NCI-H2196 (cell line): Measurements from ENCODE around the gene GRK6.

Experiments
- DNase-seq: peaks from one replicate; lab custom pipeline; 2025; ENCODE audit not compliant: unreplicated experiment; lab: John Stamatoyannopoulos, UW

The GRK6 gene

GRCh38 chr5:177452688-177453638 lies 26.5 kb downstream of the GRK6 start:
- DNase-seq: no peak

DNA sequence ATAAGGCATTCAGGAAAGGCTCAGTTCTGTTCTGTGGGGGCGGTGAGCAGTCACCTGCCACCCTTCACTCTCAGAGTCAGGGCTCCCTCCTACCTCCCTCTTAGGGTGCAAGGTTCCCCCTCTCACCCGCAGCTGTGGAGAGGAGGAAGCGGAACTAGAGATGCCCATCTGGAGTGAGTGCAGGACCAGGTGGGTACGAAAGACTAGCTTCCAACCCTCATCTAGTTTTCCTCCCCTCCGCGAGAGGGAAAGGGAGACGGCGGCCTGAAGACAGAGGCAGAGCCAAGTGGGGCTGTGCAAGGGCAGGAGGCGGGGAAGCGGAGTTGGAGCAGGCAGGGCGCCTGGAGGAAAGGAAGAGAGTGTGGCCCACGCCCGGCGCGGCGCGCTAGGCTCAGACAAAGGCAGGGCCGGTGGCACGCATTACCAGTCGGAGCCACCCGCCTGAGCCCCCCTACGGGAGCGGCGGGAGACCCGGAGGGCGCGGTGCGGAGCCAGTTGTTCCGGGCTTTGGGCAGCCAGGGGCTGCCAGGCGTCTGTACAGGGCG lies 27.4 kb downstream of the GRK6 start:
- no peak for DNase-seq

DNA sequence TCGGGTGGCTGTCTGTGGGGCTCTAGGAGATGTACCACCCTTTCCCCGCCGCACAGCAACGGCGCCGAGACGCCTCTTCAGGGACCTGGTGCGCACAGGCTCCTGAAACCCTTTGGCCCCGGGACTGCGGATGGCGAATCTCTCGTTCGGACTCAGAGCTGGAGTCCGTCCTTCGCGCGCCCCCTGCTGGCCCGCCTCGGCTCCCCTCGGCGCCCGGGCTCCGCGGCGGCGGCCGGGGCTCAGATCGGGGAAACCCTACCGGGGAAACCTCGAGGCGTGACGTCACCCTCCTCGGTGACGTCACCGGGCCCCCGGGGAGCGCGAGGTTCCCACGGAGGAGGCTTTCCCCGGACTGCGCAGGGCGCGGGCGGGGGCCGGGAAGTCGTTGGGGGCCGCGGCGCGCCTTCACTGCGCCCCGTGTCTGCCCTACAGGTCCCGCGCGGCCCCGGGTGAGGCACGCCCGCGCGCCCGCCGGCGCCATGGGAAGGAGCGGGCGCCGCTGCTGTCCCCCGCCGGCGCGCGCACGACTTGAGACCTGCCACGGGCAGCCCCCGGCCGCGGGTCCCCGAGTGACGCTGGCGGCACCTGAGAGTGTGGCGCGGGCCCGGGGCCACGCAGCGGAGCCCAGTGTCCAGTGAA lies 28.0 kb downstream of the GRK6 start:
- DNase-seq: peak; percentile 93

- DNase-seq: peak; percentile 93
Observed at GRCh38 chr5:177455036-177455660, 28.7 kb downstream of the GRK6 start.

DNA sequence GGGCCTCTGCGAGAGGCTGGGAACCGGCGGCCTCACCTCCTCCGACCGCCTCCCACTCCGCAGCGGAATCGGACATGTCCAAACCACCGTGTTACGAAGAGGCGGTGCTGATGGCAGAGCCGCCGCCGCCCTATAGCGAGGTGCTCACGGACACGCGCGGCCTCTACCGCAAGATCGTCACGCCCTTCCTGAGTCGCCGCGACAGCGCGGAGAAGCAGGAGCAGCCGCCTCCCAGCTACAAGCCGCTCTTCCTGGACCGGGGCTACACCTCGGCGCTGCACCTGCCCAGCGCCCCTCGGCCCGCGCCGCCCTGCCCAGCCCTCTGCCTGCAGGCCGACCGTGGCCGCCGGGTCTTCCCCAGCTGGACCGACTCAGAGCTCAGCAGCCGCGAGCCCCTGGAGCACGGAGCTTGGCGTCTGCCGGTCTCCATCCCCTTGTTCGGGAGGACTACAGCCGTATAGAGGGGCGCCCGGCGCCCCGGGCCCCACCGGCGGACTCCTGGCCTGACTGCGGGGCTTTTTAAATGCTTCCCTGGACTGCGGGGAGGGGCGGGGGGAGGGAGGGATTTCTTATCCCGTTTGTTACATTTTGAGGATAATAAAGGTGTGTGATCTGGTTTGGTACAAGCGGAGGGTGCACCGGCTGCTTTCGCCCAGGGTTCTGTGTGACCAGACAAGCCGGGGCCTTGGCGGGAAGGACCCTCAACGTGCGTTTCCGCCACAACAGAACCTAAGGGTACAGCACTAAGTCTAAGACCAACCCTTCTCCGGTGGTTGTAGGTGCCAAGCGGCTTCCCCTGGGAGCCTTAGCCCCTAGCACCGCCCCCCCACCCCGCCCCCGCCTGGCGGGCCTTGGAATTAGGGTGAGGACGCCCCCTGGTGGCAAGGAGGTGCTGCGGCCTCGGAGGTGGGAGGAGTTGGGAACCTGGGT lies 29.4 kb downstream of the GRK6 start:
- peak; percentile 93 for DNase-seq

DNA sequence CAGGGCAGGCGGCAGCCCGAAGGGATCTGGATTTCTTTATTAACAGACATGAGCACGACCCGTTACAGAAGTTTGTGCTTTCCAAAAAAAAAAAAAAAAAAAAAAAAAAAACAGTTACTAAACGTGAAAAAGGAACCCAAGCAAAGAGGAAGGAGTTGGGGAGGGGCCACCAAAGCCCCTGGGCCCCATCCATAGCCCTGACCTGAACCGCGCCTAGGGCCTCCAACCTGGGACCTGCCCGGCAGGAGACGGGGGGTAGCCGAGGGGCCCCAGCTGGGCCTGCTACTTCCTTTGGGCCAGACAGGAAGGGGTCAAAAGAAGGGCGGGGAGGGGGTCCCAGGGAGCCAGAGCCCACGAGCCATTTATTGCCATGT lies 30.1 kb downstream of the GRK6 start:
- no peak for DNase-seq

DNA sequence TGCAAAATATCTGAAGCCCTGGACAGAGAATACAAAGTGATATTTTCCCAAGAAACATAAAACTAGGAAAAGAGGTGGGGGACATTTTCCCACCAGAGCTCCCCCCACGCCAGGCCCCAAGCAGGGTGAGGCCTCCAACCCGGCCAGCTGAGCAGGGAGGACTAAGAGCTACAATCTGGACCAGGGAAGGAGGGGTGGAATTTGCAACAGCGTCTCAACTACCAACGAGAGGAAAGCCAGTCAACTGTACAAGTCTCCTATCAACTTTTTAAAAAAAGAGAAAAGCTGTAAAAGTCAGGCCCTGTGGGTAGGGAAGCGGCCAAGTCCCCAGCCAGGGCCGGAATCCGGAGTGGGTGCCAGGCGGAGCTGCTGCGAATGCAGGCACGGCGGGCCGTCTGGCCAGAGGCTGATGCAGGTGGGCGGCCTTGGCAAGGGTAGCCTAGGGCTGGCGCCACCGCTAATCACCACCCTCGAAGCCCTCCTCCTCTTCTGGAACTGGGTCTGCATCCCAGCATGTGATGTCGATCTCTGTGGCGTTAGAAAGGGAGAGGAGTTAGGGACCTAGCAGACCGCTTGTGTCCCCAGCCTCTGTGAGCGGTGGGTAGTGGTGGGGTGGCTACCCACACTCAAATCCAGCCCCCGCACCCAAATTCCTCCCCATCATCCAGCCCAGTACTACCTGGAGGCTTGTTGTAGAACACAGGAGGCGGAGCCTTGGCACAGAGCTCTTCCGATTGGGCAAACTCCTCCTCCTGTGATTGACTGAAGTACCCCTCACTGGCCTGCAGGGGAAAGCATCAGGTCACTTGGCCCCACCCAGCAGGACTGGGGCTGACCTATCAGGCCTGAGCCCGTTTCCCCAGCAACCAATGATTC lies 30.7 kb downstream of the GRK6 start:
- peak; percentile 98 for DNase-seq

GRCh38 chr5:177457852-177458681 lies 31.6 kb downstream of the GRK6 start:
- no peak for DNase-seq

GRCh38 chr5:177458912-177459350 lies 32.5 kb downstream of the GRK6 start:
- DNase-seq: peak; percentile 41

DNA sequence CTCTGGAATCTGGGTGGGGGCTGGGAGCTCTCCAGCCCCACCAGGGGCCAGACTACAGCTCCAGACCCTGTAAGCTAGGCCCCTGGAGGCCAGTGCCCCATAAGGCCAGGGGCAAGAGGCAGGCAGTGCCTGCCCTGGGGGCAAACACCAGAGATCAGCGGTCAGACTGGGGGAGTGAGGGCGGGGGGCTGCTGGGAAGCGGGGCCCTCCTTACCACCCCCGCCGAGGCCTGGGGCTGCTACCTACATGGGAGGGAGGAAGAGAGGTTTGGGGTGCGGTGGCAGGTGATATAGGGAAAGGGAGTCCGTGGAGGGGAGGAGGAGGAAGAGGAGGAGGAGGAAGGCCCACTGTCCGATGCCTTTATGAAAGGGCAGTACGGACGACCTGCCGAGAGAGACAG lies 32.9 kb downstream of the GRK6 start:
- no peak for DNase-seq

DNA sequence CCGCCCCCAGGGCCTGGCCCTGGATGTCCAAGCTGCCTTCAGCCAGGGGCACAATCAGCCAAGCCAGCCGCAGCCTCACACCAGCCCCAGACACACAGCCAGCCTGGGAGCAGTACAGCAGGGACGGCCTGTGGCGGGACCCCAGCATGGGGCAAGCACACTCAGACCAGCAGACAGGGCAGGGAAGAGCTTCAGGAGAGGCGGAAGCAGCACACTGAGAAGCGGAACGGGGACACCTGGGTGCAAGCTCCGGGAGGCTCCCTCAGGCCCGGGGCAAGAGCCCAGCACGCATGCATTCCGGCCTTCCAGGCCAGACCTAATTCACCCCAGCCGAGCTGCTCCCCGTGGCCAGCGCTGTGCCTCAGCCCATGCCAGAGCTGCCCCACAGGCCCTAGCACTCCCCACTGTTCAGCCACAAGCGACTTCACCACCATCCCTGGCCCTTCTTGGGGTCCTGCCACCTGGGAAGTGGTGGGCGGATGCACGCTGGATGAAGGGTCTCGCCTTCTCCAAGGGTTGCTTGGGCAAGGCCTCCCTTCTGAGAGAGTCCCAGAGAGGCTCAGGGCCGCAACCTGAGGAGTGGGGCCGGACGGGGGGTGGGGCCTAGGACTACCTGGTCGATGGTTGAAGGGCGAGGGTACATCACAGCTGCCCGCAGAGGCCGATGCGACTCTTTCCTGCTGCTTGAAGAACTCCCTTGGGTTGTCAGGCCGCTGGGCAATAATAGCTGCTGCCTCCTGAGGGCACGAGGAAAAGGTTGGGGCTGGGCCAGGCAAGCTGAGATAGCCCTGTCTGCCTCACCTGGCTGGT lies 33.5 kb downstream of the GRK6 start:
- no peak for DNase-seq

- DNase-seq: no peak
Observed at GRCh38 chr5:177462021-177462670, 35.7 kb downstream of the GRK6 start.

GRCh38 chr5:177465044-177465443 lies 38.6 kb downstream of the GRK6 start:
- DNase-seq: no peak

DNA sequence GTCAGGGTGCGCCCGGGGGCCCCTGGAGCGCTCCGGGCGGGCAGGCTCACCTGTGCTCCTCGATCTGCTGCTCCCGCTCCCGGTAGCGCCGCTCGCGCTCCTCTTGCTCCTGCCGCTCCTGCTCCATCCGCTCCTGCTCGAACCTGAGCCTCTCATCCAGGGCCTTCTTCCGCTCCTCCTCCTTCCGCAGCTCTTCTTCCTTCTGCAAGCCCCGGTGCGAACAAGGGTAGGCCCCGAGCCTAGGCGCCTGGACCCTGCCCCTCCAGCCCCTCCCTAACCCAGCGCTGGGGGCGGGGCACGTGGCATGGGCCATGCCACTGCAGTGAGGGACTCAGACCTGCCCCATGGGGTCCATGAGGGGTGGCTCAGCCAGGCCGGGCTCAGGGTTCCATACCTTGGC lies 40.4 kb downstream of the GRK6 start:
- no peak for DNase-seq

- no peak for DNase-seq
Observed at GRCh38 chr5:177467436-177467835, 41.0 kb downstream of the GRK6 start.

GRCh38 chr5:177468329-177468684 lies 41.8 kb downstream of the GRK6 start:
- no peak for DNase-seq
